K562 (cell line): ENCODE measurements around the gene STOML3. TPM values are rescaled to one million over a fixed set of nuclear protein-coding genes. Genes with fewer than 3 reads are reported as not detected.

ENCODE experiments used
- ATAC-seq: fragments of 200-7000 bp; cut with Tn5 transposase; 3 replicates; pipeline ENCODE4 v1.9.1; 2020; ENCODE audit warnings: moderate library complexity
- BruUV-seq: library from RNA; stranded (reverse); fragments of 400-500 nt; replicated peaks from 2 replicates; lab custom pipeline; 2021; lab: Mats Ljungman, UMichigan
- CTCF ChIA-PET: fragments of 300-600 bp; formaldehyde crosslinking; extraction: SDS; loops from one replicate; lab custom pipeline; 2021; ENCODE audit warnings: low intra/inter-chr PET ratio; lab: Yijun Ruan, JAX
- POLR2A ChIA-PET: fragments of 300-600, 350-650 bp; sonication (Branson Sonifier 250); formaldehyde crosslinking; extraction: SDS; loops from one replicate; lab custom pipeline; 2021; ENCODE audit warnings: antibody characterized with exemption, inconsistent platforms; lab: Yijun Ruan, JAX
- DNase-seq, 4 experiments: peaks; one replicate each; pipeline versions ENCODE4 v3.0.0 to v3.0.0-alpha.2; 2011 to 2018; ENCODE audit warnings: low spot score in 3 of 4, mixed read lengths in 3 of 4; ENCODE audit errors: extremely low read depth in 1 of 4
- FAIRE-seq: peaks from 2 replicates; lab custom pipeline; 2011; peaks lifted over from hg19 to GRCh38; lab: Jason Lieb, UNC
- H2AFZ ChIP-seq: 2 replicates; pipeline ENCODE4 v1.6.0; 2011; ENCODE audit warnings: low read depth, low read length, control low read depth, inconsistent platforms
- H3K27ac ChIP-seq: fragments of 200-600 bp; 3 replicates; pipeline ENCODE4 v1.8.0; 2011; ENCODE audit warnings: low read depth, mild to moderate bottlenecking, control low read depth, inconsistent platforms, low read length, moderate library complexity, mixed read lengths; ENCODE audit errors: extremely low read depth
- H3K27me3 ChIP-seq, 2 experiments: fragments of 300-600 bp in 1 of 2; 2 replicates in 1 of 2; 3 replicates in 1 of 2; pipeline versions ENCODE4 v1.6.0 to v1.8.0; 2011; ENCODE audit warnings: inconsistent platforms in 2 of 2, low read length in 2 of 2, mild to moderate bottlenecking in 1 of 2, mixed read lengths in 1 of 2, moderate library complexity in 1 of 2; ENCODE audit not compliant: control insufficient read depth in 2 of 2, insufficient read depth in 2 of 2
- H3K36me3 ChIP-seq: fragments of 300-600 bp; 3 replicates; pipeline ENCODE4 v1.8.0; 2011; ENCODE audit warnings: mild to moderate bottlenecking, low read length, inconsistent platforms; ENCODE audit not compliant: control insufficient read depth, insufficient read depth
- H3K4me1 ChIP-seq, 2 experiments: fragments of 200-600 bp in 1 of 2; replicated peaks in 1 of 2; 2 replicates in 1 of 2; 3 replicates in 1 of 2; pipeline versions ENCODE4 v1.5.1 to v1.8.0; 2011; ENCODE audit warnings: inconsistent platforms in 2 of 2, low read length in 2 of 2, mild to moderate bottlenecking in 1 of 2, mixed read lengths in 1 of 2, moderate library complexity in 1 of 2; ENCODE audit not compliant: control insufficient read depth in 2 of 2, insufficient read depth in 2 of 2
- H3K4me2 ChIP-seq: 2 replicates; pipeline ENCODE4 v1.6.1; 2011; ENCODE audit warnings: low read length, control low read depth, inconsistent platforms, mixed read lengths; ENCODE audit not compliant: insufficient read depth
- H3K4me3 ChIP-seq: fragments of 200-600 bp; sonication (generic), shearing (Covaris generic); 2 replicates; pipeline ENCODE4 v1.5.1; 2016; ENCODE audit warnings: control low read depth, inconsistent platforms
- H3K79me2 ChIP-seq: fragments of 200-600 bp; 3 replicates; pipeline ENCODE4 v1.8.0; 2011; ENCODE audit warnings: low read length, inconsistent platforms; ENCODE audit not compliant: control insufficient read depth, insufficient read depth
- H3K9ac ChIP-seq, 2 experiments: 2 replicates each; pipeline versions ENCODE4 v1.6.0 to v1.6.1; 2011; ENCODE audit warnings: low read depth in 2 of 2, low read length in 2 of 2, control low read depth in 1 of 2, inconsistent platforms in 1 of 2, mild to moderate bottlenecking in 1 of 2, mixed read lengths in 1 of 2; ENCODE audit not compliant: insufficient read depth in 1 of 2
- H3K9me1 ChIP-seq: one replicate; pipeline ENCODE4 v1.6.0; 2011; ENCODE audit warnings: inconsistent platforms, mild to moderate bottlenecking, low read length, moderate library complexity; ENCODE audit not compliant: control insufficient read depth, insufficient read depth
- H3K9me3 ChIP-seq: replicated peaks from 2 replicates; pipeline ENCODE4 v1.5.1; 2011; ENCODE audit warnings: low read depth, low read length, inconsistent platforms; ENCODE audit not compliant: control insufficient read depth, insufficient read depth
- H4K20me1 ChIP-seq: replicated peaks from 2 replicates; pipeline ENCODE4 v1.6.1; 2011; ENCODE audit warnings: low read length, inconsistent platforms, mixed read lengths; ENCODE audit not compliant: control insufficient read depth, insufficient read depth
- CEBPG ChIP-seq, 3 experiments: fragments of 200-800 bp in 1 of 3; sonication (Bioruptor generic) in 1 of 3; sonication (generic) in 1 of 3; formaldehyde crosslinking in 1 of 3; IDR thresholded peaks in 2 of 3; conservative IDR thresholded peaks in 1 of 3; 2 replicates each; pipeline versions ENCODE4 v1.6.1 to v1.8.0; 2016 to 2022; ENCODE audit warnings: missing compliant biosample characterization in 2 of 3, missing genetic modification characterization in 2 of 3, mild to moderate bottlenecking in 1 of 3, missing genetic modification reagents in 1 of 3
- GTF2F1 ChIP-seq: IDR thresholded peaks from 2 replicates; pipeline ENCODE4 v1.6.1; 2011; ENCODE audit warnings: low read depth, low read length, improper control_type of control experiment
- HCFC1 ChIP-seq: IDR thresholded peaks from 2 replicates; pipeline ENCODE4 v1.6.1; 2012; ENCODE audit warnings: low read depth, low read length, improper control_type of control experiment
- HMG20B ChIP-seq: fragments of 250-450 bp; sonication (Bioruptor Pico); IDR thresholded peaks from 2 replicates; pipeline ENCODE4 v1.5.0; 2021; ENCODE audit warnings: mild to moderate bottlenecking
- MEIS2 ChIP-seq: fragments of 450-650 bp; IDR thresholded peaks from 2 replicates; pipeline ENCODE4 v1.6.1; 2014; ENCODE audit warnings: mild to moderate bottlenecking; ENCODE audit not compliant: partially characterized antibody
- PBX2 ChIP-seq, 2 experiments: IDR thresholded peaks in 1 of 2; conservative IDR thresholded peaks in 1 of 2; 2 replicates each; pipeline ENCODE4 v1.6.1; 2016; ENCODE audit warnings: low read depth in 2 of 2, mild to moderate bottlenecking in 1 of 2, missing compliant biosample characterization in 1 of 2, missing genetic modification characterization in 1 of 2, moderate library complexity in 1 of 2
- PKNOX1 ChIP-seq: fragments of 450-650 bp; IDR thresholded peaks from 2 replicates; pipeline ENCODE4 v1.6.1; 2016
- RAD21 ChIP-seq, 2 experiments: fragments of 250-450 bp in 1 of 2; fragments of 450-650 bp in 1 of 2; sonication (Bioruptor Pico) in 1 of 2; formaldehyde crosslinking in 1 of 2; IDR thresholded peaks in 1 of 2; conservative IDR thresholded peaks in 1 of 2; 2 replicates each; pipeline versions ENCODE4 v1.4.0 to v1.8.0; 2020 to 2022; ENCODE audit warnings: mild to moderate bottlenecking in 2 of 2, moderate library complexity in 1 of 2
- WGBS: fragments of 100-300 bp; shearing (Covaris generic); methylation state at CpG from one replicate; pipeline ENCODE4 v1.1.6; 2016; ENCODE audit warnings: low coverage, mixed read lengths; ENCODE audit not compliant: insufficient coverage; ENCODE audit errors: missing lambda C conversion rate; 5-methylcytosine and 5-hydroxymethylcytosine counted together
- in situ Hi-C: fragments of 300-500 bp; cut with MboI; formaldehyde crosslinking; loops from 4 replicates; pipeline ENCODE4 v1.15.0; 2018; ENCODE audit warnings: inconsistent platforms, mixed read lengths
- intact Hi-C: fragments of 100-400 bp; cut with micrococcal nuclease; formaldehyde crosslinking; loops from 2 replicates; pipeline ENCODE4 v1.14.2; 2022
- polyA plus RNA-seq, 8 experiments: library from polyadenylated mRNA; depleted of rRNA in 4 of 8; stranded (reverse) in 5 of 8; unstranded in 3 of 8; fragments of >200 nt; fragmentation: Nextera tagmentation in 2 of 8; fragmentation: Illumina TruSeq in 1 of 8; extraction: Ambion mirVana in 2 of 8; extraction: Trizol in 1 of 8; gene quantifications; 2 replicates each; pipeline versions ENCODE4 v1.2.1 to v1.2.3, GENCODE V29; 2011 to 2014; ENCODE audit warnings: inconsistent platforms in 1 of 8, missing spikeins in 1 of 8
- total RNA-seq, 7 experiments: library from RNA; depleted of rRNA in 6 of 7; stranded (reverse); fragments of >200 nt in 6 of 7; fragmentation: Illumina TruSeq in 2 of 7; extraction: Trizol in 2 of 7; gene quantifications; 2 replicates each; pipeline versions ENCODE4 v1.2.1 to v1.2.3, GENCODE V29; 2011 to 2021; ENCODE audit warnings: low replicate concordance in 1 of 7
- TF ChIP-seq, protein P1 (sequence below), 3 experiments: IDR thresholded peaks in 2 of 3; conservative IDR thresholded peaks in 1 of 3; 2 replicates each; pipeline ENCODE4 v1.5.1; 2011 to 2012; ENCODE audit warnings: low read length in 3 of 3, mild to moderate bottlenecking in 3 of 3, control low read depth in 2 of 3, improper control_type of control experiment in 1 of 3, inconsistent platforms in 1 of 3, low read depth in 1 of 3, mixed read lengths in 1 of 3, moderate library complexity in 1 of 3; ENCODE audit not compliant: insufficient read depth in 2 of 3

The STOML3 gene
- total and polyA plus RNA-seq, 9 of the 15 experiments (the other 6 are each of a cell fraction or from before 2014, with no cell fraction given) = 0.04 TPM; not detected in 8

DNA sequence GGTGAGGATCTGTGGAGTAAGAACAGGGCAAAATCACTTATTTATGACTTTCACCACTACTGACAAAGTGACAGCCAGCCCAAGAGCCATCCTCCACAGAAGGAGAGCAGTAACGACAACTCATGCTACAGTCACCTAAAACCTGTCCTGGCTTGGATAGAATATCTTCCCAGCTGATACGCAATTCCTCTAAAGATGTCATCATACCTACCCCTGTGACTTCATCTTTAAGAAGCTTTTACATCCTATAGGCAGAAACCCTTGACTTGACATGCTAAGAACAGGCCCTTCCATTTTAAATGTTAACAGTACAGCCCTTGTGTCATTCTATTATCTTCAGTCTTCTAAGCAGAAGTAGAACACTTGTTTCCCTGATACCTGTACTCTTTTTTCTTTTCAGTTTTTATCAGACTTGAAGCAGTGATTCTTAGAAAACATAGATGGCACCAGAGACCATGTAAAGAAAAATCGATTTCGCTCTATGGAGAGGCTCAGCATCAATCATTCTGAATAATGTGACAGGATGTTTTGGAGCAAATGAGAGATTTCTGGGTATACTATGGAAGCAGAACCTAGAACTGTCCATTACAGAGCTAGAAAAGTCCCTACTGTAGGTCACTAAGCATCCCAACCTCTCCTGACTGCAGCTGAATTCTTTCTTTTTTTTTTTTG is 20.1 kb downstream of the STOML3 start:
- Histone ChIP-seq H2AFZ (no peak overlapping the region), H3K27ac (no peak overlapping the region)
- ATAC-seq = peak; percentile 29; the same call in 1 of the 3 replicates
- TF ChIP-seq GTF2F1 = no peak
- TF ChIP-seq MEIS2 = peak; percentile 73
- TF ChIP-seq, protein P1, sequence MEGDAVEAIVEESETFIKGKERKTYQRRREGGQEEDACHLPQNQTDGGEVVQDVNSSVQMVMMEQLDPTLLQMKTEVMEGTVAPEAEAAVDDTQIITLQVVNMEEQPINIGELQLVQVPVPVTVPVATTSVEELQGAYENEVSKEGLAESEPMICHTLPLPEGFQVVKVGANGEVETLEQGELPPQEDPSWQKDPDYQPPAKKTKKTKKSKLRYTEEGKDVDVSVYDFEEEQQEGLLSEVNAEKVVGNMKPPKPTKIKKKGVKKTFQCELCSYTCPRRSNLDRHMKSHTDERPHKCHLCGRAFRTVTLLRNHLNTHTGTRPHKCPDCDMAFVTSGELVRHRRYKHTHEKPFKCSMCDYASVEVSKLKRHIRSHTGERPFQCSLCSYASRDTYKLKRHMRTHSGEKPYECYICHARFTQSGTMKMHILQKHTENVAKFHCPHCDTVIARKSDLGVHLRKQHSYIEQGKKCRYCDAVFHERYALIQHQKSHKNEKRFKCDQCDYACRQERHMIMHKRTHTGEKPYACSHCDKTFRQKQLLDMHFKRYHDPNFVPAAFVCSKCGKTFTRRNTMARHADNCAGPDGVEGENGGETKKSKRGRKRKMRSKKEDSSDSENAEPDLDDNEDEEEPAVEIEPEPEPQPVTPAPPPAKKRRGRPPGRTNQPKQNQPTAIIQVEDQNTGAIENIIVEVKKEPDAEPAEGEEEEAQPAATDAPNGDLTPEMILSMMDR (IDR thresholded peaks at IDR 0.05 in 2 of 3, conservative IDR thresholded peaks at IDR 0.05 in 1 of 3; ENCODE audit: insufficient read depth in 2 of 3, low read depth in 1 of 3, low read length in 3 of 3) = peak in 2 of 3 experiments; percentile 25 to 50; a peak in 2 of 6 replicates
- no peak for TF ChIP-seq HCFC1
- TF ChIP-seq HMG20B (CRISPR knock-in tag) = no peak
- TF ChIP-seq PKNOX1 = peak; percentile 41; the same call in 1 of the 2 replicates
- no peak for TF ChIP-seq PBX2 (CRISPR knock-in tag; IDR thresholded peaks at IDR 0.05; ENCODE audit: low read depth)
- peak; percentile 50 for TF ChIP-seq PBX2 (tag; conservative IDR thresholded peaks at IDR 0.05; ENCODE audit: low read depth)
- peak; percentile 40 to 68 for TF ChIP-seq RAD21 (CRISPR knock-in tag; conservative IDR thresholded peaks at IDR 0.05 in 1 of 2, IDR thresholded peaks at IDR 0.05 in 1 of 2)
- TF ChIP-seq CEBPG (CRISPR knock-in tag; IDR thresholded peaks at IDR 0.05) = 0 out of 2 replicates have a peak, but pooled peaks have one; percentile 25
- peak; percentile 17 to 61; a peak in 2 of 4 replicates for TF ChIP-seq CEBPG (tag; conservative IDR thresholded peaks at IDR 0.05 in 1 of 2, IDR thresholded peaks at IDR 0.05 in 1 of 2)
- TF ChIP-seq, all 486 proteins: peak for 6
- in situ Hi-C loops = loop anchor here (25.0 kb wide), 1 partner anchor 642 kb away; the partner anchor contains the start of gene LHFPL6
- H3K9me1 ChIP-seq = no peaks in the 10 kb centered on the region
- H4K20me1 ChIP-seq = no peaks in the 10 kb centered on the region
- no peak overlapping the region for H3K9ac ChIP-seq
- no peak overlapping the region for H3K4me2 ChIP-seq
- no peaks in the 10 kb centered on the region; a peak in 1 of 5 replicates for H3K27me3 ChIP-seq
- 0% methylated on average over 4 of the region's 4 CpGs for WGBS
- no peaks in the 10 kb centered on the region; a peak in 1 of 5 replicates for H3K4me1 ChIP-seq
- DNase-seq (no peak), FAIRE-seq (no peak)
- ChIA-PET POLR2A (no interaction called here), CTCF (no interaction called here)
- H3K79me2 ChIP-seq = no peaks in the 10 kb centered on the region
- no peak overlapping the region for H3K4me3 ChIP-seq
- H3K9me3 ChIP-seq = no peaks in the 10 kb centered on the region
- intact Hi-C loops = loop anchor here (2.0 to 5.0 kb wide), 2 partner anchors 46 to 642 kb away; no protein-coding TSS in a partner anchor
- H3K36me3 ChIP-seq = no peaks in the 10 kb centered on the region
- no TSS peak for BruUV-seq
